Osteocyte (in vitro differentiated cells): Measurements from ENCODE around the gene CUL9. TPM values are rescaled to one million over a fixed set of nuclear protein-coding genes. Genes with fewer than 3 reads are reported as not detected.

Source experiments
- DNase-seq: peaks from one replicate; pipeline ENCODE4 v3.0.0; 2021; ENCODE audit warnings: mixed read lengths; ENCODE audit not compliant: unreplicated experiment; ENCODE audit errors: extremely low spot score
- H3K27ac Mint-ChIP-seq: one replicate; pipeline ENCODE4 v1.8.0; 2021; ENCODE audit warnings: mild to moderate bottlenecking, mixed read lengths; ENCODE audit not compliant: unreplicated experiment
- H3K27me3 Mint-ChIP-seq: one replicate; pipeline ENCODE4 v1.8.0; 2021; ENCODE audit warnings: mixed read lengths; ENCODE audit not compliant: unreplicated experiment
- H3K36me3 Mint-ChIP-seq: one replicate; pipeline ENCODE4 v1.8.0; 2021; ENCODE audit warnings: mixed read lengths; ENCODE audit not compliant: unreplicated experiment
- H3K4me1 Mint-ChIP-seq: one replicate; pipeline ENCODE4 v1.8.0; 2021; ENCODE audit warnings: mixed read lengths; ENCODE audit not compliant: unreplicated experiment
- H3K4me3 Mint-ChIP-seq: one replicate; pipeline ENCODE4 v1.8.0; 2021; ENCODE audit warnings: mild to moderate bottlenecking, moderate library complexity, mixed read lengths; ENCODE audit not compliant: unreplicated experiment
- H3K9me3 Mint-ChIP-seq: one replicate; pipeline ENCODE4 v1.8.0; 2021; ENCODE audit warnings: mixed read lengths; ENCODE audit not compliant: unreplicated experiment
- CTCF ChIP-seq: fragments of 200-600 bp; sonication (generic); IDR thresholded peaks from 2 replicates; pipeline ENCODE4 v1.5.0; 2021; ENCODE audit warnings: antibody characterized with exemption, mild to moderate bottlenecking, moderate library complexity
- total RNA-seq: library from RNA; stranded (reverse); gene quantifications from 2 replicates; pipeline ENCODE4 v1.2.1, GENCODE V29; 2021

CUL9 gene
- total RNA-seq, 1 donor from 2014 or later, result 39.5 TPM

GRCh38 chr6:43231735-43232450 lies 49.9 kb downstream of the CUL9 start:
- Mint-ChIP-seq H3K27ac (no peak overlapping the region), H3K27me3 (peaks cover 28% of the 10 kb centered on the region), H3K4me1 (peaks cover 17% of the 10 kb centered on the region), H3K9me3 (no peaks in the 10 kb centered on the region), H3K36me3 (no peaks in the 10 kb centered on the region), H3K4me3 (no peak overlapping the region)
- TF ChIP-seq CTCF, result no peak
- no peak for DNase-seq

- Mint-ChIP-seq H3K4me3 (no peak overlapping the region), H3K27ac (no peak overlapping the region), H3K4me1 (no peaks in the 10 kb centered on the region), H3K27me3 (peaks cover 56% of the 10 kb centered on the region), H3K9me3 (peaks cover 9% of the 10 kb centered on the region), H3K36me3 (peaks cover 5% of the 10 kb centered on the region)
- DNase-seq, result no peak
- TF ChIP-seq CTCF, result no peak
Measured at GRCh38 chr6:43235841-43236240, 53.8 kb downstream of the CUL9 start.

- Mint-ChIP-seq H3K9me3 (peaks cover 9% of the 10 kb centered on the region), H3K4me3 (no peak overlapping the region), H3K4me1 (no peaks in the 10 kb centered on the region), H3K36me3 (peaks cover 5% of the 10 kb centered on the region), H3K27me3 (peaks cover 37% of the 10 kb centered on the region), H3K27ac (no peak overlapping the region)
- TF ChIP-seq CTCF, result no peak
- no peak for DNase-seq
Measured at GRCh38 chr6:43239054-43239453, 57.1 kb downstream of the CUL9 start.

- H3K4me3 Mint-ChIP-seq, result no peak overlapping the region
- no peaks in the 10 kb centered on the region for H3K4me1 Mint-ChIP-seq
- peaks cover 5% of the 10 kb centered on the region for H3K36me3 Mint-ChIP-seq
- H3K27me3 Mint-ChIP-seq, result peaks cover 34% of the 10 kb centered on the region
- no peak for TF ChIP-seq CTCF
- DNase-seq, result no peak
- H3K9me3 Mint-ChIP-seq, result peaks cover 9% of the 10 kb centered on the region
- no peak overlapping the region for H3K27ac Mint-ChIP-seq
Measured at GRCh38 chr6:43240950-43241349, 59.0 kb downstream of the CUL9 start.

- no peak for DNase-seq
- peaks cover 30% of the 10 kb centered on the region for H3K27me3 Mint-ChIP-seq
- no peak overlapping the region for H3K4me3 Mint-ChIP-seq
- no peak for TF ChIP-seq CTCF
- peaks cover 9% of the 10 kb centered on the region for H3K9me3 Mint-ChIP-seq
- no peak overlapping the region for H3K27ac Mint-ChIP-seq
- peaks cover under 1% of the 10 kb centered on the region for H3K4me1 Mint-ChIP-seq
- H3K36me3 Mint-ChIP-seq, result peaks cover 5% of the 10 kb centered on the region
Measured at GRCh38 chr6:43241446-43241845, 59.5 kb downstream of the CUL9 start.
